Adrenal gland (tissue), 12 donors: ENCODE measurements around the gene IL1RAPL1. TPM values are rescaled to one million over a fixed set of nuclear protein-coding genes. Genes with fewer than 3 reads are reported as not detected.

ENCODE experiments used
- DNase-seq, 7 donors: peaks; one replicate each; pipeline ENCODE4 v3.0.0-alpha.2; 2019 to 2020
- H3K27ac ChIP-seq, 5 donors: fragments of 200-600 bp; sonication (generic) in 4 of 5; 1 replicate in 3 of 5; 2 replicates in 2 of 5; pipeline versions ENCODE4 v1.5.1 to v1.8.0; 2016 to 2020; ENCODE audit warnings: mild to moderate bottlenecking in 1 of 5
- H3K27me3 ChIP-seq: fragments of 200-600 bp; 2 replicates; pipeline ENCODE4 v1.8.0; 2021
- H3K36me3 ChIP-seq, 2 donors: fragments of 200-600 bp; replicated peaks in 1 of 2; 1 replicate in 1 of 2; 2 replicates in 1 of 2; pipeline versions ENCODE4 v1.5.1 to v1.8.0; 2018 to 2022
- H3K4me1 ChIP-seq, 2 donors: fragments of 200-600 bp; replicated peaks in 1 of 2; 1 replicate in 1 of 2; 2 replicates in 1 of 2; pipeline versions ENCODE4 v1.5.1 to v1.8.0; 2018 to 2021
- H3K4me3 ChIP-seq, 4 donors: fragments of 200-600 bp; sonication (generic) in 3 of 4; one replicate each; pipeline ENCODE4 v1.5.1; 2016 to 2018
- H3K9me3 ChIP-seq, 3 donors: fragments of 200-600 bp; sonication (generic) in 1 of 3; replicated peaks in 1 of 3; 1 replicate in 2 of 3; 2 replicates in 1 of 3; pipeline versions ENCODE4 v1.5.1 to v1.8.0; 2016 to 2021
- POLR2A ChIP-seq, 2 donors: fragments of 450-650 bp; IDR thresholded peaks; one replicate each; pipeline ENCODE4 v1.6.1; 2017; ENCODE audit warnings: antibody characterized with exemption in 2 of 2, mild to moderate bottlenecking in 2 of 2, moderate library complexity in 1 of 2
- WGBS, 4 donors: extraction: QIAGEN DNeasy Blood & Tissue Kit in 2 of 4; methylation state at CpG; one replicate each; pipeline versions ENCODE4 v1.1.5 to v1.1.7; 2013 to 2017; 5-methylcytosine and 5-hydroxymethylcytosine counted together
- intact Hi-C, 2 donors: fragments of 100-400 bp; cut with DNase I; formaldehyde crosslinking; loops; one replicate each; pipeline versions ENCODE4 v1.14.1 to v1.15.0; 2022 to 2023
- polyA plus RNA-seq, 3 donors: library from polyadenylated mRNA; stranded (reverse); fragments of 200-250 nt in 2 of 3; fragments of 350-450 nt in 1 of 3; fragmentation: Illumina TruSeq in 1 of 3; extraction: RNeasy Lipid Tissue Mini Kit (QIAGEN cat#74804) in 1 of 3; gene quantifications; one replicate each; pipeline ENCODE4 v1.2.3, GENCODE V29; 2013 to 2014
- total RNA-seq, 9 donors: library from RNA; depleted of rRNA in 4 of 9; stranded (reverse); fragments of >200 nt in 4 of 9; fragments of 120-200 nt in 1 of 9; fragmentation: NEBNext Ultra II Directional in 1 of 9; extraction: Animal tissue kit (Norgen Biotek cat#: 25700) in 1 of 9; gene quantifications; one replicate each; pipeline versions ENCODE4 v1.1.0 to v1.2.4, GENCODE V29; 2013 to 2023
- TF ChIP-seq, protein P1 (sequence below), 6 experiments: fragments of 450-650 bp in 4 of 6; fragments of 200-600 bp in 2 of 6; sonication (generic) in 1 of 6; IDR thresholded peaks; 1 replicate in 5 of 6; 2 replicates in 1 of 6; pipeline versions ENCODE4 v1.5.1 to v1.8.0; 2016 to 2021; ENCODE audit warnings: antibody characterized with exemption in 6 of 6, mild to moderate bottlenecking in 2 of 6, moderate library complexity in 1 of 6
- donor health status: healthy with polysubstance abuse.
- donor health status: Bipolar disorder and iron deficiency.
- donor health status: DM: yes; HTN: yes; CAD: no.
- donor health status: DM: no; HTN: no; CAD: no.
- donor health status: DM: no; HTN: no; CAD: no.
- donor health status: DM: yes; HTN: yes; CAD: no.

IL1RAPL1 gene
- total and polyA plus RNA-seq, 12 donors: 1.1 TPM; not detected in 11

DNA sequence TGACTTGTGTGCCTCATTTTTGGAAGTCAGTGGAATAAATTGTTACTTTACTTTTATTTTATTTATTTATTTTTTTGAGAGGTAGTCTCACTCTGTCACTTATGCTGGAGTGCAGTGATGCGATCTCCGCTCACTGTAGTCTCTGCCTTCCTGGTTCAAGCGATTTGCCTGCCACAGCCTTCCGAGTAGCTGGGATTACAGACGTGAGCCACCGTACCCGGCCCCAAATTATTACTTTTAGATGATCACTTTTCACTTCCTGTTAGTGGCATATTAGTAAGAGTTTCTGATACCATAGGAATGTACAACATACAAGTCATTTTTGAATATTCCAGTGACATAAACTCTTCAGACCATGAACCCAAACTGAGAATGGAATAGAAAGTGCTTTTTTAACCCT lies 1017.1 kb downstream of the IL1RAPL1 start:
- H3K4me3 ChIP-seq: no peak overlapping the region
- H3K36me3 ChIP-seq: no peaks in the 10 kb centered on the region
- H3K27me3 ChIP-seq: peaks cover 6% of the 10 kb centered on the region
- H3K27ac ChIP-seq: no peak overlapping the region
- H3K9me3 ChIP-seq: no peaks in the 10 kb centered on the region
- TF ChIP-seq POLR2A (IDR thresholded peaks at IDR 0.05): no peak
- TF ChIP-seq, protein P1, sequence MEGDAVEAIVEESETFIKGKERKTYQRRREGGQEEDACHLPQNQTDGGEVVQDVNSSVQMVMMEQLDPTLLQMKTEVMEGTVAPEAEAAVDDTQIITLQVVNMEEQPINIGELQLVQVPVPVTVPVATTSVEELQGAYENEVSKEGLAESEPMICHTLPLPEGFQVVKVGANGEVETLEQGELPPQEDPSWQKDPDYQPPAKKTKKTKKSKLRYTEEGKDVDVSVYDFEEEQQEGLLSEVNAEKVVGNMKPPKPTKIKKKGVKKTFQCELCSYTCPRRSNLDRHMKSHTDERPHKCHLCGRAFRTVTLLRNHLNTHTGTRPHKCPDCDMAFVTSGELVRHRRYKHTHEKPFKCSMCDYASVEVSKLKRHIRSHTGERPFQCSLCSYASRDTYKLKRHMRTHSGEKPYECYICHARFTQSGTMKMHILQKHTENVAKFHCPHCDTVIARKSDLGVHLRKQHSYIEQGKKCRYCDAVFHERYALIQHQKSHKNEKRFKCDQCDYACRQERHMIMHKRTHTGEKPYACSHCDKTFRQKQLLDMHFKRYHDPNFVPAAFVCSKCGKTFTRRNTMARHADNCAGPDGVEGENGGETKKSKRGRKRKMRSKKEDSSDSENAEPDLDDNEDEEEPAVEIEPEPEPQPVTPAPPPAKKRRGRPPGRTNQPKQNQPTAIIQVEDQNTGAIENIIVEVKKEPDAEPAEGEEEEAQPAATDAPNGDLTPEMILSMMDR (IDR thresholded peaks at IDR 0.05): no peak
- H3K4me1 ChIP-seq: no peaks in the 10 kb centered on the region
- DNase-seq: no peak
- intact Hi-C loops: no loop called here
- WGBS, 4 donors: 76 to 91% (median 84%) methylated on average over 6 to 7 of the region's 7 CpGs

DNA sequence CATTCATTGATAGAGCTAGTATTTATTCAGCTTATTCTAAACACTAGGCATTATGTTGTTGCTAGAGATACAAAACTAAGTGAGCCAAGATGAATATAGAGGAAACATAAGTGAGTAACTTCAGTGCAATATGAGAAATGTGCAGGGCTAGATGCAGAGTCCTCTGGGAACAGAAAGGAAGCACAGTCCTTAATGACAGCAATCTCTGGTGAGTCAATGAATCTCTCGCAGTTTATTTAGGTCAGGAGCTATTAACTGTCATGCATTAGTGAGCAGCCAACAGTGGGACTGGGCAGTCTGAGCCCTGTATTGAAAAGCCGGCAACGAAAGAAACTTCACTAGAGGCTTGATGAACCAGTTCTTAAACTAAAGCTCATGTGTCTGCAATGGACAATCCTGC lies 1030.0 kb downstream of the IL1RAPL1 start:
- no peak for DNase-seq
- intact Hi-C loops: no loop called here
- H3K36me3 ChIP-seq: no peaks in the 10 kb centered on the region
- WGBS, 4 donors: 57 to 74% (median 66%) methylated on average over 1 to 3 of the region's 3 CpGs
- H3K9me3 ChIP-seq: no peaks in the 10 kb centered on the region
- H3K27ac ChIP-seq: no peak overlapping the region
- peaks cover 7% of the 10 kb centered on the region for H3K27me3 ChIP-seq
- TF ChIP-seq, protein P1 (IDR thresholded peaks at IDR 0.05): no peak
- TF ChIP-seq POLR2A (IDR thresholded peaks at IDR 0.05): no peak
- H3K4me3 ChIP-seq: no peak overlapping the region
- H3K4me1 ChIP-seq: no peaks in the 10 kb centered on the region

- no peak overlapping the region for H3K27ac ChIP-seq
- 55 to 68% (median 63%) methylated on average over 4 of the region's 4 CpGs for WGBS, 4 donors
These were observed 1030.5 kb downstream of the IL1RAPL1 start for GRCh38 chrX:29617725-29618124.

GRCh38 chrX:29627833-29628232 lies 1040.6 kb downstream of the IL1RAPL1 start:
- Histone ChIP-seq H3K27me3 (peaks cover 4% of the 10 kb centered on the region), H3K27ac (no peak overlapping the region), H3K9me3 (no peaks in the 10 kb centered on the region), H3K4me3 (no peak overlapping the region), H3K4me1 (no peaks in the 10 kb centered on the region), H3K36me3 (no peaks in the 10 kb centered on the region)
- 65 to 94% (median 77%) methylated on average over 1 of the region's 1 CpG for WGBS, 4 donors
- intact Hi-C loops: no loop called here
- DNase-seq: no peak
- TF ChIP-seq, protein P1 (IDR thresholded peaks at IDR 0.05): no peak
- TF ChIP-seq POLR2A (IDR thresholded peaks at IDR 0.05): no peak

More at GRCh38 chrX:29617725-29618124, 1030.5 kb downstream of the IL1RAPL1 start:
- H3K27me3 ChIP-seq: peaks cover 7% of the 10 kb centered on the region
- intact Hi-C loops: no loop called here
- DNase-seq: no peak
- no peak for TF ChIP-seq POLR2A (IDR thresholded peaks at IDR 0.05)
- TF ChIP-seq, protein P1 (IDR thresholded peaks at IDR 0.05): no peak
- no peaks in the 10 kb centered on the region for H3K9me3 ChIP-seq
- no peak overlapping the region for H3K4me3 ChIP-seq
- H3K36me3 ChIP-seq: no peaks in the 10 kb centered on the region
- no peaks in the 10 kb centered on the region for H3K4me1 ChIP-seq
